ENCODE measurements around the gene CSN3.

Gene CSN3

DNA sequence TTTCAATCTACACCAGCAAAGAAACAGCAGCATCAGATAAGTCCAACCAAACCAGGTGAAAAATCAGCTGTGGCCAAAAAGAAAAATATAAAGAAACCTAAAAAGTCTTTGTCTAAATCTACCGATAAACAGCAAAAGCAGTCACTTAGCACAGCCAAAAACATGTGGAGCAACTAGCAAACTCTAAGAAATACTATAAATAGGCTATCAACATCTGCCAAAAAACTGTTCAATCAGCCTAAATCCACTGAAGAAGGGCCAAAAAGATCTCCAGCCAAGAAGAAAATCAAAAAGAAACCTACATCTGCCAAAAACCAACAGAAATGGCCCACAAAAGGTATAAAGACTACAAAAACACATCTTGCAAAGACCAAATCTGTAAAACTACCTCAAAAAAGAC lies 55.7 kb downstream of the CSN3 start:
- DNase-seq = no peak

DNA sequence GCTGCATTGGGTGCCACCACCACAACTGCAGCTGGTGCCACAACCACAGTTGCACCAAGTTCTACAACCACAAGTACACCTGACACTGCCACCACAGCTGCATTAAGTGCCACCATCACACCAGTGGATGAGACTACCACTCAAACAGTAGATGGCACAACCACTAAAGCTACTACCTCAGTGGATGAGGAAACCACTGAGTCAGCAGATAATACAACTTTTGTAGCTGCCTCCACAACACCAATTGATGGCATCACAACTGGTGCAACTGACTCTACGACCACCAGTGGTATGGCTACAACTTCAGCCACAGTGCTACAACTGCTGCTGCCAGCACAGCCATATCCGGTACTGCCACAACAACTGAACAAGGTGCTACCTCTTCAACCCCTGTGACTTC lies 57.2 kb downstream of the CSN3 start:
- no peak for DNase-seq

DNA sequence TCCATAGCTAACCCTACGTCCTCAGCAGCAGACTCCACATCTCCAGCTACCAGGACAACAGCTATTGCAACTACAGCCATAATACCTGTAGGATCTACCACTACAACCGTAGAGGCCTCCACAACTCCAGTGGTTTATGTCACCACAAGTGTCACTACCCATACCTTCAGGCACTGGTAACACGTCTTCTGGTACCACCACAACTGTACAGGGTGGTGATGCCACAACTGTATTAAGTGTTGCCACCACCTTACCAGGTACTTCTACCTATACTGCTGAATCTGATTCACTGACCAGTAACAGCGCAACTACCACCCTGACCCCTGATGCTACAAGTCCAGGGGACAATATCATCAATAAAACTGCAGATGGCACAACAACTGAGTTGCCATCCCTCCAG lies 57.8 kb downstream of the CSN3 start:
- no peak for DNase-seq

All from DMS79 treated with DMSO at 0.1 percent for 48 hours (cell line).